Left ventricle myocardium superior (tissue), 1 donor: ENCODE results near the gene CHRM5. TPM values are rescaled to one million over a fixed set of nuclear protein-coding genes. Genes with fewer than 3 reads are reported as not detected.

Source experiments
- ATAC-seq: fragments of 200-7000 bp; cut with Tn5 transposase; one replicate; pipeline ENCODE4 v1.9.1; 2020; ENCODE audit warnings: mild to moderate bottlenecking, moderate library complexity
- DNase-seq: peaks from one replicate; pipeline ENCODE4 v3.0.0-alpha.2; 2020
- intact Hi-C: fragments of 100-400 bp; cut with micrococcal nuclease; formaldehyde crosslinking; loops from one replicate; pipeline ENCODE4 v1.11.0; 2022
- long read RNA-seq: library from polyadenylated mRNA; unstranded; transcript quantifications from one replicate; pipeline ENCODE4 v2.0.0, GENCODE V29; 2021
- total RNA-seq: library from RNA; stranded (reverse); fragmentation: NEBNext Ultra II Directional; extraction: Animal tissue kit (Norgen Biotek cat#: 25700); gene quantifications from one replicate; pipeline ENCODE4 v1.2.1, GENCODE V29; 2021
- donor health status: DM: no; HTN: yes; CAD: no; lungs with severe emphysema.

Gene CHRM5, protein sequence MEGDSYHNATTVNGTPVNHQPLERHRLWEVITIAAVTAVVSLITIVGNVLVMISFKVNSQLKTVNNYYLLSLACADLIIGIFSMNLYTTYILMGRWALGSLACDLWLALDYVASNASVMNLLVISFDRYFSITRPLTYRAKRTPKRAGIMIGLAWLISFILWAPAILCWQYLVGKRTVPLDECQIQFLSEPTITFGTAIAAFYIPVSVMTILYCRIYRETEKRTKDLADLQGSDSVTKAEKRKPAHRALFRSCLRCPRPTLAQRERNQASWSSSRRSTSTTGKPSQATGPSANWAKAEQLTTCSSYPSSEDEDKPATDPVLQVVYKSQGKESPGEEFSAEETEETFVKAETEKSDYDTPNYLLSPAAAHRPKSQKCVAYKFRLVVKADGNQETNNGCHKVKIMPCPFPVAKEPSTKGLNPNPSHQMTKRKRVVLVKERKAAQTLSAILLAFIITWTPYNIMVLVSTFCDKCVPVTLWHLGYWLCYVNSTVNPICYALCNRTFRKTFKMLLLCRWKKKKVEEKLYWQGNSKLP
- total RNA-seq, result not detected
- long read RNA-seq, partial matches to known transcripts, result 0 of 3 reads
- long read RNA-seq, other reads (novel, unspliced or antisense), result 3 of 3 reads

DNA sequence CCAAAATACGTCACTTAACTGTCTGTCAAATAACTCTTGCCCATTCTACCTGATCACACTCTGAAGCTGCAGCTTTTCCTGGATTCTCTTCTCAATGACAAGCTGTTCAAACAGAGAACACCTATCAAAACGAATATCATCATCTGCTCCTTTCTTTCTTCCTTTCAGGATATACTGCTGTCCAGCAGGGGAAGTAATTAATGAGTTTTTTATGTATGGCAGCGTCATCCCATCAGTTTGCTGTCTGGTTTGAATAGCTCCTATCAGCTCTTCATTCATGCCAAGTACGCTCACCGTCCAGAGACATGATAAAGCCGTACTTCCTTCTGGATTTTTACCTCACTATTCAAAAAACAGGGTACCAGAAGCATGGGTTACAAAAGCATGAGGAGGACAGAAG lies at the start of gene CHRM5:
TSS of gene CHRM5 (plus strand) at position 274 of the 400 bp plus-strand sequence. CDS start 94,221 bp downstream, outside the sequence.
- intact Hi-C loops, result no loop called here
- DNase-seq (no peak), ATAC-seq (no peak)

DNA sequence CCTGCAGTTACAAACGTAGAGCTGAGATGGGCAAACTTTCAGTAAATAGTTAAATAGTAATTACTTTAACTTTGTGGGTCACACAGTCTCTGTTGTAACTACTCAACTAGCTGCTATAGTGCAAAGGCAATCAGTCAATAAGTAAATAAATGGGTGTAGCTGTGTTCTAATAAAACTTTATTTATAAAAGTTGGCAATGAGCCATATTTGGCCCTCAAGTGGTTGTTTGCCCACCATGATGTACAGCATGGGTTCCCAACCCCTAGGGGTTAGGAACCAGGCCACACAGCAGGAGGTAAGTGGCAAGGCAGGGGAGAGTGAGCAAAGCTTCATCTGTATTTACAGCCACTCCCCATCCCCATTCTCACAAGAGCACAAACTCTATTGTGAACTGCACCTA lies 44.9 kb upstream of the CHRM5 start:
- no peak for DNase-seq
- ATAC-seq, result no peak
- intact Hi-C loops, result no loop called here

DNA sequence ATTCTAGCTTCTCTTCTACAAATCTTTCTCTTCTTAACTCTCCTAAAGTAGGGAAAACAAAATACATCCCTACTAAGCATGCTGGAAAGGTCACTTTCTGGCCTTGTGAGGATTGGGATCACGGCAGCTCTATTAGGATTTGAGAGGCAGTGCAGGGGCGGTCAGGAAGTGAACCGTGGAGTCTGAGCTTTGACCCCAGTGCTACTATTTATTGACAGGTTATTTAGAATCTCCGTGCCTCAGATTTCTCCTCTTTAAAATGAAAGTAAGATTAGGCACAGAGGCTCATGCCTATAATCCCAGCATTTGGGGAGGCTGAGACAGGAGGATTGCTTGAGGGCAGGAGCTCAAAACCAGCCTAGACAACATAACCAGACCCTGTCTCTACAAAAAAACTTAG lies 42.0 kb upstream of the CHRM5 start:
- ATAC-seq (no peak), DNase-seq (no peak)
- intact Hi-C loops, result no loop called here

DNA sequence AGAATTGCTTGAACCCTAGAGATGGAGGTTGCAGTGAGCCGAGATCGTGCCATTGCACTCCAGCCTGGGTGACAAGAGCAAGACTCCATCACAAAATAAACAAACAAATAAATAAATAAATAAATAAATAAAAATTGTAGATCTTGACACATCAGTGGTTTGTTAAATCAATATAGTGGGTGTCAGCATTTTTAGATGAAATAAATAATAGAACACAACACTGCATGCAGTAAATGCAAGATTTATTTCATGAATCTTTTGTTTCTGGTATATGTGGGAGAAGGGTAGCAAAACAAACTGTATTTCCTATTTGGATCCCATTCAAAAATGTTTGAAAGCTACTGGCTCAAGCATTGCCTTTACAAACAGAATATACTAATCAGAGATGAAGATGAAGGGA lies 35.6 kb upstream of the CHRM5 start:
- no peak for ATAC-seq
- intact Hi-C loops, result no loop called here
- DNase-seq, result no peak

DNA sequence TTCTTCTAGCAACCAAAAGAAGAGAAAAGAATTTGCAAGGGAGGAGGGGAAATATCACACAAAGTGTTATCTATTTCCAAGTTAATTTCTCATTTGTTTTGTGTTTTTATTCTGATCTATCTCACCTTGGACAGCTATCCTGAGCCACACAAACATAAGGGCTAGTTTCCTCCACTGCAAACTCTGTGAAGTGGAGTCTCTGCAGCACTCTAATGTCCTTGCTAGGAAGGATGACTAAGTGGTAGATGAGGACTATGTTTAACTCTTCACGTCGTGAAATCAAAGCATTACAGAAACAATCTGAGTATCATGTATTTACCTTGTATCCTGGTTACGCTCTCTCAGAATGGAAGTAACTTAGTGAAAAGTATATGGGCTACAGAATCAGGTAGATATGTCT lies 33.9 kb upstream of the CHRM5 start:
- intact Hi-C loops, result no loop called here
- ATAC-seq, result no peak
- no peak for DNase-seq

DNA sequence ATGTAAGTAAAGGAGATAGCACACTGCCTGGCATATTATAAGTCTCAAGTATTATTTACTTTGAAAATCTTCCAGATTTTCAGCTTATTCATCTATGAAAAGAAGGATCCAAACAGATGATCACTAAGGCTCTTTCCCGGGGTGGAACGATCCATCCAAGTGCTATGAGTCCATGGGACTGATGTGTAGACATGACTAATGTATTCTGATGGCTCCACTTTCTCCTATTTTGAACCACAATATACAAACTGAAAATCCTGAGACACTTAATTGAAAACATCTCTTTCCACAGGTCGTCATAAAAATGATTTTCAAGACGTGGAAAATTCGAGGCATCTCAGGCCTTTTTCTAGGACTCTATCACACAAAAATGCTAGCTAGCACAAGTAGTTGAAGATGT lies 33.4 kb upstream of the CHRM5 start:
- intact Hi-C loops, result no loop called here
- ATAC-seq (no peak), DNase-seq (no peak)

DNA sequence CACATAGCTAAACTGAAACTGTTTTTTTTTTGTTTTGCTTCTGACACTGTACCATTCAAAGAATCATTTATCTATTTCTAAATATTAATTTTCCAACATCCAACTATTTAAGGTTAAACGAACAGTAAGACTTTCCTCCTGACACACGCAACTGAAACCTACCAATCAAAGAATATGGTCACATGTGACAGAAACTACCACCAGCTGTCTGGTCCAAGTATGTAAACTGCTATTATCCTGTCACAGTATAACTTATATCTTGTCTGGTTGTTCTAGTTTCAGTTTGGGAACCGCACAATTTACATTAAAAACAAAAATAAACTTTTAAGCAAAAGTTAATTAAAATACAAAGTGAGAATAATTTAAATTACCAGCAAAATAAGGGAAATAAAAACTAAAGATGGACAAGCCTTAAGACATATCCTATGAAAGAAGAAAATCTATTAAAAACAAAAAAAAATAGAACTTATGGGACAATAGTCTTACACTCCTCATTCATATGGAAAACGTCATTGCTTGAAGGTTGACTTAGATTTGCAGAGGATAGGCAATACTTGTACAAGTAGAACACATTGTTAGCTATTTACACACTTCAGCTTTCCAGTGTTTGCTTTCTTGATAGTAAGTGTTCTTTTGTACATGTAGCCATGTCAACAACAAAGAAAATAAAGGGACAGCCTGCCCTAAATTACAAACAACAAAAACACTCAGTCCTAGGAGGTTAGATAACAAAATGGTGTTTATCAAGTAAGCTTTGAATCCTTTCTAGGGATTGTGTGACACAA lies 26.8 kb upstream of the CHRM5 start:
- intact Hi-C loops, result no loop called here
- DNase-seq, result no peak

DNA sequence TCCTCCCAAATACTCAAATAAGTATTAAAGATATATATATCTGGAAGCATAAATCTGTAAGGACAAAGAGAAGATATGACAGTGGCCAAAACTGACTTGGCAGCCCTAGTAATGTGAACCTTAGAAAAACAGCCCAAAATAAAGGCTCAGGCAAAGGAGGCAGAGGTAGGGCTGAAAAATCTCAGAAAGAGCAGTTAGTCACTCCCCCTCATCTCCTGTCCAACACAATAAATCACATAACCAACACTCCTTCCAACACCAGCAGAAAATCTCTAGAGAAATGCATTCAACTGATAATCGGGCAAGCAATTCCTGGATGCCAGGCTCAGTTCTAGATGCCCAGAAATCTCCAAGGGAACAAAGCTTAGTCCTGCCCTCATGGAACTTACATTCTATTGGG lies 22.1 kb upstream of the CHRM5 start:
- no peak for ATAC-seq
- DNase-seq, result no peak
- intact Hi-C loops, result no loop called here

More for the DNA sequence above, 26.8 kb upstream of the CHRM5 start:
- no peak for ATAC-seq

DNA sequence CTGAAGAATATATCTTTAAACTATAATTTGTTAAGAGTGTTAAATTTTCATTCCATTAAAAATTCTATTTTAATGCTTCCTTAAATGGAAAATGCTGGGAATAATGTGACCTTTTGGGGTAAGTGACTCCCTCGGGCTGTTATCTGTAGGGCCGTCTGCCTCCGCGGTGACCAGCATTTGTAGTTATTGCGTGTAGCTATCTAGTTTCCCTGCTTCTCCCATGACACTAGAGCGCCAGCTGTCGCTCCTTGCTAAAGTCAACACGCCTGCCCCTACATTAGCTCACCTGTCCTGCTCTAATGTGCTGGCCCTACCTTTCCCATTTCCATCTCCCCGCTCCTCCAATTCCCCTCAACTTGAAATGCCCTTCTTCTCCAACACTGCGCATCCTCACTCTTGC lies 12.4 kb upstream of the CHRM5 start:
- intact Hi-C loops, result no loop called here
- ATAC-seq, result no peak

DNA sequence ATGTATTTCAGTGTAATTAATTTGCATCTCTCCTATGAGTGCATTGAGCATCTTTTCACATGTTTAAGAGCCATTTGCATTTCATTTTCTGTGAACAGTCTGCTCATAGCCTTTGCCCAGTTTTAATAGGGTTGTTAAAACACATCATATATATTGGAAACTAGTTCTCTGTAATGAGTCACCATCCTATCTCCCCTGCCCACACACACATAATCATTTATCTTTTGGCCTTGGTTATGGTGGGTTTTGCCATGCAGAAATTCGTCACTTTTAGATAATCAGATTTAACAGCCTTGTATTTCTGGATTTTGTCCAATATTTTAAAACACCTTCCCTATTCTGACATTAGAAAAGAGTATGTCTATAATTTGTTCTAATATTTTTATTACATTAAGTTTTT lies 11.9 kb upstream of the CHRM5 start:
- DNase-seq (no peak), ATAC-seq (no peak)
- intact Hi-C loops, result no loop called here

More for the DNA sequence above, 12.4 kb upstream of the CHRM5 start:
- no peak for DNase-seq

DNA sequence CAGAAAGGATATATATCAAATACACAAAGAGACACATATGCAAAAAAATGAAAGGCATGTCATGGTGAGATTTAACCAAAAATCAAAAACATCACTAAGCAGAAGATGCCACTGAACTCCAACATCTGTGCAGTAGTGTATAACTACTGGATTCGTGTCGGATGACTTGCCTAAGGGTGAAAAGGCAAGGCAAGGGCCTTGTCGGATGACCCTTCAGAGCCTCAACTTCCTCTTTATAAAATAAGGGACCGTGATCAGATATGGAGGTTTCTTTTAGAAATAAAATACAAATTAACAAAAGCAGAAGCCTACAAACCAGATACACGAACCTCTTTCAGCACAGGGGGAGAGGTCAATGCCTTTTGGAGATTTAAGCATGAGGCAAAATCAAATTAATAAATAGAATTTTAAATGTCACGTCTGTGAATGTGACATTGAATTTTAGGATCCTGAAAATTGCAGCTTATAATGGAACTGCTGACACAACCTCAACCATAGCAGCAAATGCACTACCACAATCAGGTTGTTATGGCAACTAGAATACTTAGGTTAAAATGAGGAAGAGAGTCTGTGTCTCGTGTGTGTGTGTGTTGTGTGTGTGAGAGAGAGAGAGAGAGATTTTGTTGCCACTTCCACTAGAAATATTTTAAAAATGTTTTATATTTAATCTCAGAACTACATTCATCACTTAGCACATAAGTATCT lies 8.3 kb upstream of the CHRM5 start:
- intact Hi-C loops, result no loop called here
- no peak for ATAC-seq
- no peak for DNase-seq

DNA sequence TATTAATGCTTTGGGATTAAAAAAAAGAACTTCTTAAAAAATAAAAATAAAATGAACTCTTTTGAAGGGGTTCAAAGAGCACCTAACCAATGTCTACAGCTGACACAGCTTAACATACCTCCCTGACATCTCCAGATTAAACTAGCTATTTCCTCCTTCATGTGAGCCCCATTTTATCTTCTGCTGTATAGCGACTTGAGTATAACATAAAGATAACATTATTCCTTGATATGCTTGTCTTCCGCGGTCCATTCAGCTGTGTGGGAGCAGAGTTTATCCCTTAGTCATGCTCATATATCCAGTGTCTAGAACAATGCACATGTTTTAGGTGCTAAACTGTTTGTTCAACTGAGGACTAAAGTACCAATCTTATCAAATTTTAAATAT lies 7.8 kb upstream of the CHRM5 start:
- intact Hi-C loops, result no loop called here
- DNase-seq (no peak), ATAC-seq (no peak)

DNA sequence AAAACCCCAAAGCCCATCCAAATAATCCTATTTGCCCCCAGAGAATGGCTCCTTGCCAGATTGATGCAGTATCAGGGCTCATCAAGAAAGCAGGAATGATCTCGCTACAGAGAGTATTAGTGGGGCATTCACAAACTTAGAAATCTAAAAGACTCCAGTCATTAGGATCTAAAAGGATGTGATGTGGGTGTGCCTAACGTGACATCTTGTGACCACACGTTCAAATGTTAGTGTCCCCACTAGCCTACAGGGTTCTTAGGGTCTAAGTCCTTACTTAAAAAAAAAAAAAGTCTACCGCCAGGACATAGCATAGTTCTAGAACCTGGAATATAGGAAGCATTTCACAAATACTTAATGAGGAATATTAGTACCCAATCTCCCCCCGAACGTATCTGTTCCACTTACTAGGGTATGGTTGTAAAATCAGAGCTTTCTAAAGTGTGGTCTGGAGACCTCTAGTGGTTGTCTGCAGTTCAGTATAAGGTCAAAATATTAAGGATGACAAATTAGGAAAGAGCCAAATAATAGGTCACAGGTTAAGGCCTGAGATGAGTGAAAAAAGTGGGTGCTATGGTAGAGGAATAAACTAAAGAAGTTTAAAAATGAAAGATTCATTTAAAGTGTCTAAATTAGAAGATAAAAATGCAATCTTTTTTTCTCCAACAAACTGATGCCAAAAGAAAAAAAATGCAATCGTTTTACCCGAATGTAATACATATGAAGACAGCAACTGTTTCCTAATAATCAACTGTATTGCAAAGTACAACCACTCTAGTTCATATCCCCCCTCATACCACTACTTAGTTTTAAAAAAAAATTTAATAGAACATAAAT lies 4.2 kb upstream of the CHRM5 start:
- ATAC-seq (no peak), DNase-seq (no peak)
- intact Hi-C loops, result no loop called here

DNA sequence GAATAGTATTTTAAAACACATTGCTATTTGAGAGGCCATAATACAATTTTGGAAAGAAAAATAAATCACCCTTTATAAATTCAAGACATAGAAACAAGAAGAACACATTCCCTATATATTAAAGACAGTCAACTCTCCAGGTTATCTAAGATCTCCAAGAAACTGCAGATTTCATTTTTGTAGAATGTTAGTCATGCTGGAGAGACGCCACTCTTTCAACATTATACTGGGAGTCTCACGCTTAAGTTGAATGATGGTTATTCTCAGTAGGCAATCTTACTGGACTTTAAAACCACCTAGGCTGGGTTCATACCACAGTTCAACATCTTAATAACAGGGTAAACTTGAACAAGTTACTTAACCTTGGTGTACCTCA lies 3.6 kb upstream of the CHRM5 start:
- intact Hi-C loops, result no loop called here
- no peak for ATAC-seq

DNA sequence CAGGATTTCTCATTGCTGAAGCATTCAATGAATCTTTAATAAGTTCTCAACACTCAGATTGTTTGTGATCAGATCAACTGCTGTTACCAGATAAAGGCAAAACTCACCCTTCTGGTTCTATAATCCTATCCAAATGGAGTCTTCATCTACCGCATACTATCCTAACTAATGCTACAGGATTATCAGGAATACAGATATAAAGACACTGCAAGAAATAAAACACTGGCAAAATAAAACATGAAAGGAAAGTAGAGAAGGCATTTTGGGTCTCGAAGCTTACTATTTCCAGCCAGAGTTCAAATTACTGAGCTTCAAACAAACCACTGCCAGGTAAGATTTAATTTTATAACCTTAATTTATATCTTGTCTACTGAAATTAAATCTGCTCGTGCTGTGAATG lies 524 bp downstream of the CHRM5 start:
- no peak for DNase-seq
- ATAC-seq, result no peak
- intact Hi-C loops, result no loop called here

More for the DNA sequence above, 3.6 kb upstream of the CHRM5 start:
- DNase-seq, result no peak

DNA sequence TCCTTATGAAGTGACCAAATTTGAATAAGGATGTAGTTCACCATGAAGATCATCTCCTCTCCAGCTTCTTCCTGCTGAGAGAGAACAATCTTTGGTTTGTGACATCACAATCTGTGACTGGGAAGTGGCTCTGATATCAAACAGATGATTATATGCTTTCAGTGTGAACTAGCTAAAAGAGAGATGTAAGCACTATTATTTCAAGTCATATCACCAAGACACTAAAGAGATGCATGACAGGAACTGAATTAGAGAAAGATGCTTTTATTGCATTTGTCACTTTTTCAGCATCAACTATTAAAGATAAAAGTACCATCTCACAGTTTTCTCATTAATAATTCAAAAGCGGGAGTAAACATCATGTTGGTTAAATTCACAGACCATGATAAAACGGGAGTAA lies 3.5 kb downstream of the CHRM5 start:
- DNase-seq, result no peak
- intact Hi-C loops, result no loop called here
- no peak for ATAC-seq

DNA sequence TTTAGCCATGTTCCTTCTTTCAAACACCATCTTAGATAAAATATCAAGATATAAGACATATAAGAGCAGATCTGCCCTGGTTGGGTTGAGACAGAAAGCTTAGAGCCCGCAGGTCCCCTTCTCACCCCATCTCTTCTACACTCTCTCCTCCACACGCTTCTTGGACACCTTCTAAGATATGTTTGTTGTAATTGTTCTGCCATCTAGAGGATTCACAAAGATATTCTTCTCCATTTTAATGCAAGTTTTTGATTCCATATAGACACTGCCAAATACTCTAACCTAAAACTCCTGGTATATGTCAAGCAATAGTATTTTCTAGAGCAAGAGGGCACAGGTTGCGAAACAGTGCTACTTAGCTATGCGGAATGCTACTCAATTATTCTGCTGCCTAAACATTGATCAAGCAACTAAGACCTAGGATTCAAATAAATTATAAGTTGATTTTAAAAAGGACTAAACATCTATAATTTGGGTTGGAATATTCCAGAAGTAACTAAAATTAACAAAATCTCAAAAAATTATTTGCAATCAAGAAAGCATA lies 6.8 kb downstream of the CHRM5 start:
- DNase-seq (no peak), ATAC-seq (no peak)
- intact Hi-C loops, result no loop called here

DNA sequence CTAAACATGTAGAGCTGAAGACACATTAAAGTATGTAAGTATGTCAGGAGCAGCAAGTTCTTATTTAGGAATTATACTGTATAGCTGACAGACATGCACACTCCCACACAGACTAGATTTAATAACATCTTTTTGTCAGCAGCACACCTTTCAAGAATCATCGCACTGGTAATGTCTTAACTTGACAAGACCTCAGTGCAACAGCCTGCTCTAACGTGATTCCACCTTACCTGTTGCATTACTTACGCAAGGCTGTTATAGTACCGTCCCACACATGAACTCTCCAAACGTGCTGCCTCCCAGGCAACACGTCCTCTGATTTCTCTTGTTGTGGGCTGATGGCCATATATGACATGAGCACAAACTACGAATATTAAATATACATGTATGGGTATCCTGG lies 11.9 kb downstream of the CHRM5 start:
- intact Hi-C loops, result no loop called here
- ATAC-seq (no peak), DNase-seq (no peak)

DNA sequence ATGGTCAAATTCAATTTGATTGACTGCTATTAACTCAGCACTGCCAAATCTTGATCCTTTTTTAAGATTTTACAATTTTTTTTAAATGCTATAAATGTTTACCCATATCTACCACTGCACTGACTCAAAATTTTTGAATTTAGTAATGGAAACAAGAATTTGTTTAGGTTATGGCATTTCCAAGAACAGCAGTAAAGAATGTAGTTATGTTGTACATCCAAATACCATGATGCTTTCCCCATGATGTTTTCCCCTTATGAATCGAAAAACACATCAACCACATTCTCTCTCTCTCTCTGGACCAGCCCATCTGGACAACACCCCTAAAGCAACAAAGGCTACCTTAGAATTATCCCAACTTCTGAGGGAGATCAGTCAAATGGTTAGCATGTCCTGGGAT lies 14.2 kb downstream of the CHRM5 start:
- ATAC-seq (no peak), DNase-seq (no peak)
- intact Hi-C loops, result no loop called here
